GM12865 (cell line): Measurements from ENCODE around the gene HIBADH.
A peak's percentile ranks its signal among the peaks of the same experiment; 100 is the strongest.

Source experiments
- DNase-seq: peaks from one replicate; pipeline ENCODE4 v3.0.0; 2010; ENCODE audit warnings: low read depth
- H3K4me3 ChIP-seq: 2 replicates; pipeline ENCODE4 v1.5.1; 2011; ENCODE audit warnings: mild to moderate bottlenecking, low read depth, low read length, control low read depth
- CTCF ChIP-seq: IDR thresholded peaks from 2 replicates; pipeline ENCODE4 v1.5.1; 2011; ENCODE audit warnings: low read length, control low read depth, low read depth, inconsistent platforms; ENCODE audit not compliant: insufficient read depth; ENCODE audit errors: missing control alignments

The HIBADH gene

GRCh38 chr7:27689591-27690164 is 27.0 kb upstream of the HIBADH start:
- peak; percentile 49 for TF ChIP-seq CTCF
- no peak overlapping the region for H3K4me3 ChIP-seq
- peak; percentile 46 for DNase-seq

GRCh38 chr7:27689150-27689549 is 26.5 kb upstream of the HIBADH start:
- TF ChIP-seq CTCF = no peak
- no peak for DNase-seq
- no peak overlapping the region for H3K4me3 ChIP-seq

GRCh38 chr7:27688646-27689045 is 26.0 kb upstream of the HIBADH start:
- no peak for DNase-seq
- no peak for TF ChIP-seq CTCF
- H3K4me3 ChIP-seq = no peak overlapping the region

- no peak for TF ChIP-seq CTCF
- DNase-seq = no peak
- H3K4me3 ChIP-seq = no peak overlapping the region
Measured at GRCh38 chr7:27688056-27688455, 25.4 kb upstream of the HIBADH start.

- DNase-seq = no peak
- no peak for TF ChIP-seq CTCF
- no peak overlapping the region for H3K4me3 ChIP-seq
Measured at GRCh38 chr7:27686315-27686714, 23.6 kb upstream of the HIBADH start.

GRCh38 chr7:27685893-27686292 is 23.2 kb upstream of the HIBADH start:
- H3K4me3 ChIP-seq = no peak overlapping the region
- TF ChIP-seq CTCF = no peak
- no peak for DNase-seq

- H3K4me3 ChIP-seq = no peak overlapping the region
- DNase-seq = no peak
- TF ChIP-seq CTCF = no peak
Measured at GRCh38 chr7:27685209-27685608, 22.5 kb upstream of the HIBADH start.
